Activated T-cell treated with anti-CD3 and anti-CD28 coated beads, Interleukin-2, amount 50 U/mL, for 72 hours (primary cell): ENCODE measurements around the gene ABR. TPM values are rescaled to one million over a fixed set of nuclear protein-coding genes. Genes with fewer than 3 reads are reported as not detected.
"Not testable (repeated sequence)": the region's sequence is repeated elsewhere in the genome, so short reads cannot be mapped to it uniquely, and the experiment has no call there.

Source experiments
- ATAC-seq, 2 donors: fragments of 150-1000 bp; cut with Tn5 transposase; replicated peaks in 1 of 2; 2 replicates each; pipeline ENCODE4 v1.10.0; 2021; ENCODE audit warnings: moderate library complexity in 2 of 2, mild to moderate bottlenecking in 1 of 2
- DNase-seq, 2 donors: peaks; one replicate each; pipeline ENCODE4 v3.0.0; 2021 to 2022; ENCODE audit warnings: mixed read lengths in 1 of 2
- H3K27ac Mint-ChIP-seq: one replicate; pipeline ENCODE4 v1.8.0; 2022; ENCODE audit warnings: mild to moderate bottlenecking, moderate library complexity, mixed read lengths
- H3K27me3 Mint-ChIP-seq: one replicate; pipeline ENCODE4 v1.8.0; 2022; ENCODE audit warnings: low read depth, mixed read lengths
- H3K36me3 Mint-ChIP-seq, 2 donors: one replicate each; pipeline ENCODE4 v1.8.0; 2022; ENCODE audit warnings: mixed read lengths in 2 of 2, mild to moderate bottlenecking in 1 of 2; ENCODE audit not compliant: insufficient read depth in 2 of 2
- H3K4me1 Mint-ChIP-seq: one replicate; pipeline ENCODE4 v1.8.0; 2022; ENCODE audit warnings: low read depth, mixed read lengths
- H3K4me3 Mint-ChIP-seq, 2 donors: one replicate each; pipeline ENCODE4 v1.8.0; 2022; ENCODE audit warnings: mild to moderate bottlenecking in 2 of 2, mixed read lengths in 2 of 2, moderate library complexity in 2 of 2
- H3K9me3 Mint-ChIP-seq, 2 donors: one replicate each; pipeline ENCODE4 v1.8.0; 2022; ENCODE audit warnings: mixed read lengths in 2 of 2
- total RNA-seq, 2 donors: library from RNA; stranded (reverse); gene quantifications; one replicate each; pipeline ENCODE4 v1.2.3, GENCODE V29; 2022

ABR gene
- total RNA-seq, 2 donors from 2014 or later: 65.8 to 70.8 TPM

GRCh38 chr17:1123921-1124715, 55.7 kb downstream of the ABR start:
- peaks cover 9% of the 10 kb centered on the region for H3K4me1 Mint-ChIP-seq
- H3K27ac Mint-ChIP-seq: no peak overlapping the region
- no peaks in the 10 kb centered on the region for H3K9me3 Mint-ChIP-seq
- ATAC-seq: no peak
- no peak overlapping the region for H3K4me3 Mint-ChIP-seq
- H3K27me3 Mint-ChIP-seq: no peaks in the 10 kb centered on the region
- H3K36me3 Mint-ChIP-seq: no peaks in the 10 kb centered on the region
- DNase-seq: no peak

DNA sequence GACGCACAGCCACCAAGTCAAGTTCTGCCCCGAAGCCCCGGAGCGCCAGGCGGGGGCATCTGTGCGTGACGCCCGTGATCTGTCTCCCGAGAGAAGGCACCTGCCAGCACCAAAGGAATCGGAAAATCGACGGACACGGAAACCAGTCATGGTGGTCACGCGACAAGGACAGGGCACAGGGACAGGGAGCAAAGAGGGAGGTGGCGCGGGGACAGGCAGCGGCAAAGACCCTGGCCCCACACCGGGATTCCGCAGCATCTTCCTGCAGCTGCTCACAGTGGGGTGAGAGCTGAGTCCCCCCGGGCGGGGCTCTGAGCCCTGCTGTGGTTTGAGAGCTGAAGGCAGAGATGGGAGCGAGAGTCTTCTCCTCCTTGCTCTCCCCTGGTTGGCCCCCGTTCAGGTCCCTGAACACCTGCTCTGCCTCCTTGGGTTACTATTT, 56.4 kb downstream of the ABR start:
- ATAC-seq (no peak), DNase-seq (no peak)
- H3K27ac Mint-ChIP-seq: no peak overlapping the region
- peaks cover 9% of the 10 kb centered on the region for H3K4me1 Mint-ChIP-seq
- H3K27me3 Mint-ChIP-seq: no peaks in the 10 kb centered on the region
- no peak overlapping the region for H3K4me3 Mint-ChIP-seq
- H3K9me3 Mint-ChIP-seq: no peaks in the 10 kb centered on the region
- H3K36me3 Mint-ChIP-seq: no peaks in the 10 kb centered on the region

- Mint-ChIP-seq H3K4me3 (no peak overlapping the region), H3K9me3 (no peaks in the 10 kb centered on the region), H3K36me3 (no peaks in the 10 kb centered on the region), H3K27ac (peak overlapping the region; percentile 19), H3K4me1 (peaks cover 9% of the 10 kb centered on the region), H3K27me3 (no peaks in the 10 kb centered on the region)
- peak; percentile 85 to 90 for DNase-seq
- peak; percentile 86 to 88 for ATAC-seq
These were observed 57.0 kb downstream of the ABR start for GRCh38 chr17:1122533-1123392.

GRCh38 chr17:1121442-1121817, 58.4 kb downstream of the ABR start:
- not testable (repeated sequence) for H3K36me3 Mint-ChIP-seq, H3K9me3 Mint-ChIP-seq, H3K27ac Mint-ChIP-seq

GRCh38 chr17:1120596-1121441, 59.0 kb downstream of the ABR start:
- Mint-ChIP-seq H3K4me1 (peaks cover 16% of the 10 kb centered on the region), H3K27ac (no peak overlapping the region), H3K36me3 (no peaks in the 10 kb centered on the region), H3K4me3 (no peak overlapping the region), H3K27me3 (no peaks in the 10 kb centered on the region), H3K9me3 (no peaks in the 10 kb centered on the region)
- DNase-seq: no peak
- peak; percentile 26 to 44 for ATAC-seq

More at GRCh38 chr17:1121442-1121817, 58.4 kb downstream of the ABR start:
- not testable (repeated sequence) for DNase-seq, ATAC-seq, H3K4me3 Mint-ChIP-seq, H3K27me3 Mint-ChIP-seq
- peaks cover 10% of the 10 kb centered on the region for H3K4me1 Mint-ChIP-seq

DNA sequence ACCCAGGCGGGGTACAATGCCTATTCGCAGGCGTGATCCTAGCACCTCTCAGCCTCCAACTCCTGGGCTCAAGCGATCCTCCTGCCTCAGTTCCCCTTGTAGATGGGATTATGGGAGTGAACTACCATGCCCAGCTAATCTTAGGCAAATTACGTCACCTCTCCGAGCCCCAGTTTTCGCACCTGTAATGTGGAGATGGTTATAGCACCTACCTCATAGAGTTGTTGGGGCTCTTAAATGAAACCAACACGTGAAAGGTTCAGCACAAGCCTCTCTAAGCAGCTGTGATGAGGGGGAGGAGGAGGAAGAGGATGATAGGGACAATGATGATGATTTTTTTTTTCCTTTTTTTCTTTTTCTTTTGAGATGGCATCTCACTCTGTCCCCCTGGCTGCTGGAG, 59.9 kb downstream of the ABR start:
- ATAC-seq: no peak
- H3K27ac Mint-ChIP-seq: no peak overlapping the region
- no peaks in the 10 kb centered on the region for H3K36me3 Mint-ChIP-seq

DNA sequence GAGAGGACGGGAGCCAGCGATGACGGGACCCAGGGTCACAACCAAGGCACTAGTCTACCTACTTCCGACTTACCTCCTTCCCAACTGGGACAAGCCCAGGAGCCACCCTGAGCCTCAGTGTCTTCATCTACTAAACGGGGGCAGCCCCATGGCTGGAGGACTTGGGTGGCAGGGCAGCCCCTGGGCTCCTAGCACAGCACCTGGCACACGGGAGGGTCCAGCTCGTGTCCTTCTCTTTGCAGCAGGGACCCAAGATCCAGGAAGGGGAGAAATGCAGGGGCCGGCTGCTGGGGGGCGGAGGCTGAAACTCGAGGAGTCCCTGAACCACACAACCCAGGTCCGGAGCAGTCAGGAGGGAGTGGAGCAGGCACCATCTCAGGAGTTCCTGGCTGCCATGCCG, 63.2 kb downstream of the ABR start:
- ATAC-seq (no peak), DNase-seq (no peak)
- Mint-ChIP-seq H3K27me3 (no peaks in the 10 kb centered on the region), H3K4me1 (peaks cover 29% of the 10 kb centered on the region), H3K27ac (no peak overlapping the region), H3K36me3 (no peaks in the 10 kb centered on the region), H3K4me3 (no peak overlapping the region), H3K9me3 (no peaks in the 10 kb centered on the region)

More for the DNA sequence above, 59.9 kb downstream of the ABR start:
- Mint-ChIP-seq H3K9me3 (no peaks in the 10 kb centered on the region), H3K4me3 (no peak overlapping the region), H3K27me3 (no peaks in the 10 kb centered on the region), H3K4me1 (peaks cover 25% of the 10 kb centered on the region)
- DNase-seq: no peak

DNA sequence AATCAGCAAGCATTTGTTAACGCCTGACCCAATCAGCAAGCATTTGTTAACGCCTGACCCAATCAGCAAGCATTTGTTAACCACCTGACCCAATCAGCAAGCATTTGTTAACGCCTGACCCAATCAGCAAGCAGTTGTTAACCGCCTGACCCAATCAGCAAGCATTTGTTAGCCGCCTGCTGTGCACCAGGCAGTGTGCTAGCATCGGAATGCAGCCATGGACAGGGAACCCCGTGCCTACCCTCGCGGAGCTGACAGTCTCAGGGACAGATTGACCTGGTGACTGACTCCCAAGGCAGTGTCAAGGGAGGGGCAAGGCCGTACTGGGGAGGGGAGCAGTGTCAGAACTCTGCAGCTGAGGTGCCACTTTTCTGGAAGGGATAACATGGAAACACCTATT, 66.9 kb downstream of the ABR start:
- no peaks in the 10 kb centered on the region for H3K9me3 Mint-ChIP-seq
- H3K36me3 Mint-ChIP-seq: peaks cover 0 to 2% of the 10 kb centered on the region in 2 donors
- no peak overlapping the region for H3K4me3 Mint-ChIP-seq
- no peak for DNase-seq
- no peaks in the 10 kb centered on the region for H3K27me3 Mint-ChIP-seq
- H3K4me1 Mint-ChIP-seq: peaks cover 49% of the 10 kb centered on the region
- H3K27ac Mint-ChIP-seq: no peak overlapping the region
- ATAC-seq: no peak

DNA sequence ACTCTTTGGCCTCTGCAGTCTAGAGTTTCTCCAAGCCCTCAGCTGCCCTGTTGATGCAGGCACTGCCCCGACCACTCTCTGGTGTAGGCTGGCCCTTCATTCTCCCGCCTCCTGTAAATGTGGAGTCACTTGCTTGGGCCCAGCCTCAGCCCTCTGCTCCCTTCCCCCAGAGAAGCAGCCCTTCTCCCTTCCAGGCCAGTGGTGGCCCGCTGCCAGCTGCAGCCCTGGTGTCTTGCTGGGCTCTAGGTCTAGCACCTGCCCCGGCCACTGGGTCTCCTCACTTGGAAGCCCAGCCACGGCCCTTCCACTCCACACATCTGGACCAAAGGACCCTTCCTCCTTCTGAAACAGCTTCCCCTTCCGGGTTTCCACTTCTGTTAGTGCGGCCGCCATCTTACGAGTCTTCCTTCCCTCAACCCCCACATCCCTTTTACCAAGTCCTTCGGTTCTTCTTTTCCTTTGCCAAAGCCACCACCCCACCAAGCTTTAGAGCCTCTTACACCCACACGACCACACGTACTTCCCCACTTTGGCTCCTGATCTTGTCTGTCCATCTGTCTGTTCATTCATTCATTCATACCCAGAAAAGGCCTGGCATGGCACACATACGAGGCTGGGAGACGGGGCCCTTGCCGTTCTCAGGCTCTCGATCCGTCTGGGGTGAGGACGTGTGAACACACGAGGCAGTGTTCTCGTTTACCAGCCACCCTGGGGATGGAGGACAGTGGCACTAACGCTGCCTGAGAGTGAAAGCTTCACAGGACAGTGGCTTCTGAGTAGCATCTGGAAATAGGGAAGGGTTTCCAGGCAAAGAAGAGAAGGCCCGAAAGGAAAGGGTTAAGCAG, 68.0 kb downstream of the ABR start:
- DNase-seq (no peak), ATAC-seq (no peak)
- Mint-ChIP-seq H3K4me1 (peaks cover 60% of the 10 kb centered on the region), H3K36me3 (peaks cover 0 to 2% of the 10 kb centered on the region in 2 donors), H3K27me3 (no peaks in the 10 kb centered on the region), H3K9me3 (no peaks in the 10 kb centered on the region), H3K4me3 (peak overlapping the region; percentile 44 to 55), H3K27ac (peak overlapping the region; percentile 51)

DNA sequence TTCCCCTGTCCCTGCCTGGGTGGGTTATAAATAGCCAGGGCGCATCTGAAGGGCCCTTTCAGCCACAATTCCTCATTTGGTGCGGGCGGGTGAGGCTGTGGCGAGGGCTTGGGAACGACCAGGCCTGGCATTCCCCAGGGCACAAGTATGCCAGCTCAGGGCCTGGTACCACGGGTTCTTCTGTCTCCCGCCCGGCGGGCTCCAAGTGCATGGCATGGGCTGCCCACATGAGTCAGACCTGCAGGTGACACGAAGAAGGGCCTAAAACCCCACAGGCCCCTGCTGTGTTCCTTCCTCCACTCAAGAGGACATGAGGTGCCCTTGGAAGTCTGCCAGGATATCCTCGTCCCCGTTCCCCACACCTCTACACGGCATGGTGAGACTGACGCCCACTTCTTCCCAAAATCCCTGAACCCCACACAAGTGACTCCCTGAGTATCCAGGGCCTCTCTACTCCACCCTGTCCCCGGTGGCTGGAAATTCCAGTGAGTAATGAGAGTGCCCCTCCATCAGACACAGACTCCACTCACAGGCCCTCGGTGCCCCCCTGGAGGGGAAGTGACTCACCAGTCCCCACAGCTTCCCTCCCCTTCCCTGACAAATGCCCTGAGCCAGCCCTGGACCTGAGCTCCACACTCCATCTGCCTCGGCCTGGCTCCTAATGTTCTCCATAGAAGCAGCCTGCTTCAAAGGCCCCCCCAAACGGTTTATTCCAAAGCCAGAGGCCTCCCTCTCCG, 68.8 kb downstream of the ABR start:
- Mint-ChIP-seq H3K27ac (peak overlapping the region; percentile 51), H3K9me3 (no peaks in the 10 kb centered on the region), H3K4me3 (peak overlapping the region; percentile 44 to 55), H3K27me3 (no peaks in the 10 kb centered on the region), H3K4me1 (peaks cover 55% of the 10 kb centered on the region), H3K36me3 (peaks cover 0 to 4% of the 10 kb centered on the region in 2 donors)
- peak in 1 of 2 donors; percentile 30 for DNase-seq
- no peak for ATAC-seq

DNA sequence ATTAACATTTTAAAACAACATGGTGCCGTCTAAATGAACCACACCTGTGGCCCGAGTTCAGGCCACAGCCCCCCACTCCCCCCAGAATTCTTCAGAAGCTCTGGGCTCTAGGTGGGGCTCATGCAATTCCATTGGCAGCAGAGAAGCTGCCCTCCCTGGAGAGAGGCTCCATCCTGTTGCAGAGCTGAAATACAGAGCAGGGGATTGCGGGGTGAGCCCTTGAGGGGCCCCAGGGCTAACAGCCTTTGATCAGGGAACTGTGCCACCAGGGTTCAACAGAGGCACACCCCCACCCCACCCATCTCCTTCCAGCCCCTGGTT, 69.3 kb downstream of the ABR start:
- H3K36me3 Mint-ChIP-seq: peaks cover 0 to 4% of the 10 kb centered on the region in 2 donors
- DNase-seq (no peak), ATAC-seq (no peak)
- peaks cover 49% of the 10 kb centered on the region for H3K4me1 Mint-ChIP-seq
- H3K9me3 Mint-ChIP-seq: no peaks in the 10 kb centered on the region
- H3K27ac Mint-ChIP-seq: no peak overlapping the region
- H3K4me3 Mint-ChIP-seq: peak overlapping the region; percentile 90 to 94
- H3K27me3 Mint-ChIP-seq: no peaks in the 10 kb centered on the region
